OCI-LY7 (cell line): ENCODE data around the gene HSPA12A. TPM values are rescaled to one million over a fixed set of nuclear protein-coding genes. Genes with fewer than 3 reads are reported as not detected.

Experiments
- Bru-seq: library from RNA; stranded (reverse); fragments of 400-500 nt; gene quantifications from one replicate; lab custom pipeline; 2021; lab: Mats Ljungman, UMichigan
- BruChase-seq, 2 experiments: library from RNA; stranded (reverse); fragments of 400-500 nt; gene quantifications; one replicate each; lab custom pipeline; 2021; lab: Mats Ljungman, UMichigan
- BruUV-seq: library from RNA; stranded (reverse); fragments of 400-500 nt; replicated peaks from 2 replicates; lab custom pipeline; 2021; lab: Mats Ljungman, UMichigan
- CTCF ChIA-PET: fragments of 300-600 bp; sonication (Branson Sonifier 250); formaldehyde crosslinking; loops from one replicate; lab custom pipeline; 2022; ENCODE audit warnings: antibody characterized with exemption; ENCODE audit not compliant: unreplicated experiment; lab: Charles Lee
- POLR2A ChIA-PET: fragments of 300-600 bp; sonication (Branson Sonifier 250); formaldehyde crosslinking; loops from one replicate; lab custom pipeline; 2022; ENCODE audit warnings: antibody characterized with exemption; lab: Charles Lee
- DNase-seq: peaks from one replicate; pipeline ENCODE4 v3.0.0-alpha.2; 2015; ENCODE audit warnings: low spot score
- H2AFZ ChIP-seq: fragments of 200-600 bp; sonication (generic), shearing (Covaris generic); 2 replicates; pipeline ENCODE4 v1.6.1; 2014; ENCODE audit warnings: mild to moderate bottlenecking, antibody characterized with exemption, low read length, moderate library complexity
- H3K27ac ChIP-seq: fragments of 200-600 bp; sonication (generic); 2 replicates; pipeline ENCODE4 v1.5.1; 2014; ENCODE audit warnings: mixed run types, low read depth, mild to moderate bottlenecking, moderate library complexity, low read length, inconsistent platforms; ENCODE audit not compliant: poor library complexity, severe bottlenecking
- H3K36me3 ChIP-seq: fragments of 200-600 bp; sonication (generic); 2 replicates; pipeline ENCODE4 v1.6.1; 2014; ENCODE audit warnings: mild to moderate bottlenecking, antibody characterized with exemption, low read length, moderate library complexity, mixed read lengths; ENCODE audit not compliant: insufficient read depth
- H3K4me1 ChIP-seq: fragments of 200-600 bp; sonication (generic); 2 replicates; pipeline ENCODE4 v1.5.1; 2014; ENCODE audit warnings: mild to moderate bottlenecking, low read length; ENCODE audit not compliant: insufficient read depth, poor library complexity, severe bottlenecking
- H3K4me2 ChIP-seq: fragments of 200-600 bp; sonication (generic); 2 replicates; pipeline ENCODE4 v1.6.1; 2014; ENCODE audit warnings: mild to moderate bottlenecking, low read length
- H3K4me3 ChIP-seq: fragments of 200-600 bp; sonication (generic); 2 replicates; pipeline ENCODE4 v1.5.1; 2014; ENCODE audit warnings: mild to moderate bottlenecking, low read depth, low read length; ENCODE audit not compliant: poor library complexity, severe bottlenecking
- H3K79me2 ChIP-seq: fragments of 200-600 bp; sonication (generic); 2 replicates; pipeline ENCODE4 v1.6.1; 2016; ENCODE audit warnings: low read depth, mild to moderate bottlenecking, low read length, moderate library complexity, mixed read lengths; ENCODE audit not compliant: insufficient read depth
- H3K9me2 ChIP-seq: fragments of 200-600 bp; sonication (generic); 2 replicates; pipeline ENCODE4 v1.6.1; 2016; ENCODE audit warnings: mild to moderate bottlenecking, low read length, mixed read lengths; ENCODE audit not compliant: insufficient read depth
- H3K9me3 ChIP-seq: fragments of 200-600 bp; sonication (generic); 2 replicates; pipeline ENCODE4 v1.6.1; 2014; ENCODE audit warnings: mild to moderate bottlenecking, mixed run types, low read length, mixed read lengths
- H4K20me1 ChIP-seq: fragments of 200-600 bp; sonication (generic); 2 replicates; pipeline ENCODE4 v1.6.1; 2014; ENCODE audit warnings: mild to moderate bottlenecking, antibody characterized with exemption, low read length, moderate library complexity, mixed read lengths; ENCODE audit not compliant: insufficient read depth
- EZH2phosphoT487 ChIP-seq: fragments of 200-600 bp; sonication (generic); IDR thresholded peaks from 2 replicates; pipeline ENCODE4 v1.6.1; 2018; ENCODE audit warnings: low read depth, borderline replicate concordance, mild to moderate bottlenecking, mixed run types, antibody characterized with exemption, low read length, moderate library complexity, mixed read lengths
- intact Hi-C: fragments of 100-400 bp; cut with micrococcal nuclease; formaldehyde crosslinking; loops from one replicate; pipeline ENCODE4 v1.10.0; 2022; ENCODE audit not compliant: unreplicated experiment
- long read RNA-seq: library from polyadenylated mRNA; stranded (forward); transcript quantifications from one replicate; pipeline ENCODE4 v2.0.0, GENCODE V29; 2022
- total RNA-seq, 2 experiments: library from RNA; depleted of rRNA in 1 of 2; stranded (reverse); fragments of >200 nt in 1 of 2; shearing (Covaris generic) in 1 of 2; gene quantifications; 2 replicates each; pipeline ENCODE4 v1.2.3, GENCODE V29; 2014 to 2022
- TF ChIP-seq, protein P1 (sequence below): fragments of 200-600 bp; sonication (generic); conservative IDR thresholded peaks from 2 replicates; pipeline ENCODE4 v1.5.1; 2014; ENCODE audit warnings: mild to moderate bottlenecking, antibody characterized with exemption, low read length, moderate library complexity, mixed read lengths

The HSPA12A gene, protein sequence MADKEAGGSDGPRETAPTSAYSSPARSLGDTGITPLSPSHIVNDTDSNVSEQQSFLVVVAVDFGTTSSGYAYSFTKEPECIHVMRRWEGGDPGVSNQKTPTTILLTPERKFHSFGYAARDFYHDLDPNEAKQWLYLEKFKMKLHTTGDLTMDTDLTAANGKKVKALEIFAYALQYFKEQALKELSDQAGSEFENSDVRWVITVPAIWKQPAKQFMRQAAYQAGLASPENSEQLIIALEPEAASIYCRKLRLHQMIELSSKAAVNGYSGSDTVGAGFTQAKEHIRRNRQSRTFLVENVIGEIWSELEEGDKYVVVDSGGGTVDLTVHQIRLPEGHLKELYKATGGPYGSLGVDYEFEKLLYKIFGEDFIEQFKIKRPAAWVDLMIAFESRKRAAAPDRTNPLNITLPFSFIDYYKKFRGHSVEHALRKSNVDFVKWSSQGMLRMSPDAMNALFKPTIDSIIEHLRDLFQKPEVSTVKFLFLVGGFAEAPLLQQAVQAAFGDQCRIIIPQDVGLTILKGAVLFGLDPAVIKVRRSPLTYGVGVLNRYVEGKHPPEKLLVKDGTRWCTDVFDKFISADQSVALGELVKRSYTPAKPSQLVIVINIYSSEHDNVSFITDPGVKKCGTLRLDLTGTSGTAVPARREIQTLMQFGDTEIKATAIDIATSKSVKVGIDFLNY
- total RNA-seq (2014; rRNA removed; shearing (Covaris generic)) (not detected in 2 replicates), total RNA-seq (2022) (3.3 and 3.7 TPM in 2 replicates), Bru-seq, nascent RNA (percentile 30 among the genes with signal in this experiment), BruChase-seq, experiment 1, labeled RNA remaining after a 6-hour chase (percentile 34 among the genes with signal in this experiment), BruChase-seq, experiment 2, labeled RNA remaining after a 2-hour chase (percentile 38 among the genes with signal in this experiment)
- long read RNA-seq, partial matches to known transcripts, result 0 of 2 reads
- long read RNA-seq, other reads (novel, unspliced or antisense), result 2 of 2 reads

DNA sequence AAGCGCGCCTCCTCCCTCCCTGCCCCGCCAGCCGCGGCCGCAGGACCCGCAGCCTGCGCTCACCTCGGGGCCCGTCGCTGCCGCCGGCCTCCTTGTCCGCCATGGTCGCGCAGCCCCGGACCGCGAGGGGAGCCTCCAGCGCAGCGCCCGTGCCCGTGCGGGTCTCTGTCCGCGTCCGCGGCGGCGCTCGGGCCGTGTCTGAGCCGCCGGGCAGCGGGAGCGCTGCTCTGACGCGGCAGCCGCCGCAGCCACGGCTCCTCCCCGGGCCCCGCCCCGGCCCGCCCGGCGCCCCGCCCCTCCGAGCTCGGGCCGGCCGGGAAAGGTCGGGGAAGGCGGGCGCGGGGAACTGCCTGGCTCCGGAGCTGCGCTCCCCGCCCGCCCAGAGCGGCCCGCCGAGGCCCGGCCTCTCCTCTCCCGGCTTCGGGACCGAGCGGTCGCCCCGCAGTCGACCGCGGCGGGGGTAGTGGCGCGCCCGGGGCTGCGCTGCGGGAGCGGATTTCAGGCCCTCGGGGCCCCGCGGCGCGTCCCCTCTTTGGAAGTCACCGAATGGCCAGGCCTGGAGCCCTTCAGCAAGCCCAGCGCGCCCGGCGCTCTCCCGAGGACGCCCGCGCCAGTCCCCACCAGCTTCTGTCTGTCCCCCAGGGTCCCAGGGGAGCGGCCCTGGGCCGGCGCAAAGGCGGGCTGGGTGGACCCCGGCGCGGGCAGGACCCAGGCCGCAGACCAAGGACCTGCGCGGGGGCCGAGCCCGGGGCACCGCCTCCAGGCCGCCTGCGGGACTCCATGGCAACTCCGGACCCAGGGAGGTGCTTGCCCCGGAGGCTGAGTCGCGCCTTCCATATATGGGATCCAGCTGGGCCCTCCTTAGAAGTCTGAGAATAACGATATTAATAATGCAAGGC, at the start of gene HSPA12A:
TSS of gene HSPA12A (minus strand) at position 200 of the 899 bp plus-strand sequence. CDS start at position 103, 97 bp downstream.
- Histone ChIP-seq H3K36me3 (no peaks in the 10 kb centered on the region), H2AFZ (no peak within 1 kb of the TSS), H3K27ac (no peak within 1 kb of the TSS), H3K79me2 (no peaks in the 10 kb centered on the region), H3K9me2 (no peaks in the 10 kb centered on the region), H3K4me2 (no peak within 1 kb of the TSS), H4K20me1 (no peaks in the 10 kb centered on the region), H3K4me1 (no peaks in the 10 kb centered on the region), H3K9me3 (no peaks in the 10 kb centered on the region), H3K4me3 (no peak within 1 kb of the TSS)
- no TSS peak for BruUV-seq
- ChIA-PET POLR2A (no interaction called here), CTCF (no interaction called here)
- TF ChIP-seq, protein P1, sequence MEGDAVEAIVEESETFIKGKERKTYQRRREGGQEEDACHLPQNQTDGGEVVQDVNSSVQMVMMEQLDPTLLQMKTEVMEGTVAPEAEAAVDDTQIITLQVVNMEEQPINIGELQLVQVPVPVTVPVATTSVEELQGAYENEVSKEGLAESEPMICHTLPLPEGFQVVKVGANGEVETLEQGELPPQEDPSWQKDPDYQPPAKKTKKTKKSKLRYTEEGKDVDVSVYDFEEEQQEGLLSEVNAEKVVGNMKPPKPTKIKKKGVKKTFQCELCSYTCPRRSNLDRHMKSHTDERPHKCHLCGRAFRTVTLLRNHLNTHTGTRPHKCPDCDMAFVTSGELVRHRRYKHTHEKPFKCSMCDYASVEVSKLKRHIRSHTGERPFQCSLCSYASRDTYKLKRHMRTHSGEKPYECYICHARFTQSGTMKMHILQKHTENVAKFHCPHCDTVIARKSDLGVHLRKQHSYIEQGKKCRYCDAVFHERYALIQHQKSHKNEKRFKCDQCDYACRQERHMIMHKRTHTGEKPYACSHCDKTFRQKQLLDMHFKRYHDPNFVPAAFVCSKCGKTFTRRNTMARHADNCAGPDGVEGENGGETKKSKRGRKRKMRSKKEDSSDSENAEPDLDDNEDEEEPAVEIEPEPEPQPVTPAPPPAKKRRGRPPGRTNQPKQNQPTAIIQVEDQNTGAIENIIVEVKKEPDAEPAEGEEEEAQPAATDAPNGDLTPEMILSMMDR, result no peak
- TF ChIP-seq EZH2phosphoT487, result no peak
- intact Hi-C loops, result no loop called here
- DNase-seq, result no peak

DNA sequence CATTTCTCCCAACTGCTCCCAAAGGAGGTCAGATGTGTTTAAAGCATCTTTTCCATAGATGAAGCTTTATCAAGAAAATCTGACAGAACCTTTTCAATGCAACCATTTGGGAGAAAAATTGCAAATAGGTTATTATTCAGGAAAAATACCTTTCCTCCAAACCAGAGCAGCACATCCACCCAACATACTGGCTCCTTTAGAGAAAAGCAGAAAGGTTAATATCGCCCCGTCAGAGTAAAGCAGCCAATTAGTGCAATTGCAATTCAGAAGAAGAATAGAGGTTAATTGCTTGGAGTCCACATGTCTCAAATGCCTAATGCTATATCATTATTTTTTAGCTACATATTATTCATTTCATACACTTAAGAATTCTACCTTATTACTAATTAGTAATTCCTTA, 48.9 kb upstream of the HSPA12A start:
- no peak overlapping the region for H3K27ac ChIP-seq
- H3K79me2 ChIP-seq, result no peaks in the 10 kb centered on the region
- H3K36me3 ChIP-seq, result no peaks in the 10 kb centered on the region
- H3K9me2 ChIP-seq, result no peaks in the 10 kb centered on the region
- TF ChIP-seq EZH2phosphoT487, result no peak
- TF ChIP-seq, protein P1, result no peak
- no TSS peak for BruUV-seq
- ChIA-PET POLR2A (no interaction called here), CTCF (no interaction called here)
- H3K9me3 ChIP-seq, result no peaks in the 10 kb centered on the region
- peaks cover 4% of the 10 kb centered on the region for H3K4me1 ChIP-seq
- no peak overlapping the region for H3K4me3 ChIP-seq
- H3K4me2 ChIP-seq, result no peak overlapping the region
- DNase-seq, result no peak
- intact Hi-C loops, result no loop called here
- H4K20me1 ChIP-seq, result no peaks in the 10 kb centered on the region
- no peak overlapping the region for H2AFZ ChIP-seq
